Measurements from ENCODE around the gene CLVS2.
A peak's percentile ranks its signal among the peaks of the same experiment; 100 is the strongest.

CLVS2 gene

DNA sequence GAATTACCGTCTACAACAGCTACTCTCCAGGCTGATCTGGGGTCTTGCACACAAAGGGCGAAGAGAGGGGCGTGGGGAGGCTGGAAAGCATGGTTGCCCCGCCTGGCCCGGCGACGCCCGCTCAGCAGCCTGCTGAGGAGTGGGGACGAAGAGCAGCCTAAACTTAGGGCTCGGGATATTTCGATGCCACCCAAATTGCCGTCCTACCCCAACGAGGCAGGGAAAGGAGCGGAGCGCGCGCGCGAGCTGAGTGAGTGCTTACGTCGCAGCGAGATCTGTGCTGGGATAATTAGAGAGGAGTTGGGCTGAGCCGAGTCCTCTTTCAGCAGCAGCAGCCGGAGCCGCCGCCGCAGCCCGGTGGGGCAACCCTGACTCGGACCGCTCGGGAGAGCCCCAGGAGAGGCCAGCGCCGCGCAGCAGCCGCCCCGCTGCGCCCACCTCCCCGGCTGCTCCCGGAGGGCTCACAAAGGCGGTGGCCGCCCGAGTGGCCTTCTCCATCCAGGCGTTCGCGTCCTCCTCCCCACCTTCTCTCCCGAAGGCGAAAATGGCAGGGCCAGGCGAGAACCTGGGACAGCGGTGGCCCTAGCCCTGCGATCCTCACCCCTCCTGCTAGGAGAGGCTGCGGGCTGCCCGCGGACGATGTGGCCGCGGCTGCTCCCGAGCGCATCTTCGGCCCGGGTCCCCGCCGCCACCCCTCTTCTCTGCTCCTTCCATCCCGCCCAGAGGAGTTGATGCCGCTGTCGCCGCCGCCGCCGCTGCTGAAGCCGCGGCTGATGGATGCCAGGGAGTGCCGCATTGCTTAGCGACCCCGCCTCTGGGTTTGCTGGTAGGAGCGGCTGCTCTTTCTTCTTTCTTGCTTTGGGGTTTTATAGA is at the start of gene CLVS2:
CLVS2 (plus strand) TSS at position 315 of the 873 bp plus-strand sequence. CDS start 1,543 bp downstream, outside the sequence.
- DNase-seq (ENCODE audit: low spot score): peak; percentile 80

DNA sequence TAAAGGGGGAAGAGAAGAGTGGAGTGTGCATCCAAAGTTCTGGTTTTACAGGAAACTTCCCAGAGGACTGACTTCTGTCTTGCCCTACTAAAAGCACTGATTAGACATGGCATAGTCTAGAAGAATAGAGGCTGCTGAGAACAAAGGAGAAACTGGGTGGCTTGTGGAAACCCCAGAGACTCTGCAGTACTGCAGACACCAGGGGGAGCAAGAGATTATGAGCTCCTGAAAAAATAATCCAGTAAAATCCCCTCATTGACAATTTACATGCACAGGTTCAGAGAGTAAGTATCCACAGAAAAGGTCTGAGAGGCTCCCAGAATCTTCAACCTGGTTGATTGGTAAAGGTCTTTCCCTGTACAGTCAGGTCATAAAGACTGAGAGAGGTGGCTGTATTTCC is 48.7 kb upstream of the CLVS2 start:
- peak; percentile 48 for DNase-seq (ENCODE audit: low spot score)

DNA sequence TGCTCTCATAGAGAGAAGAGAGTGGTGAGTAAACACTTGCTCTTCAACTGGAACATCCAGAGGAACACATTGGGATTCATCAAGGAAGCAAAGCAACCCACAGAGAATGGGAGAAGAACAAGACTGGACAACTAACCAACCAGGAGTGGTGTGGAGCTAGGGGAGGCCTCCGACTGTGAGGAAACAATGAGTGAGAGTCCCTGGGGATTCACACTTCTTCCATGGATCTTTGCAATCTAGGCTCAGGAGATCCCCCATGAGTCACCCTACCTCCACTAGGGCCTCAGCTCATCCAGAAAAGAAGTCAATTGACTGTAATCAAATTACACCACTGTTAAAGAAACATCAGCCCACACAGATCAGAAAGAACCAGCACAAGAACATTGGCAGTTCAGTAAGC is 42.3 kb upstream of the CLVS2 start:
- DNase-seq (ENCODE audit: low spot score): no peak

- DNase-seq (ENCODE audit: low spot score): no peak
Observed at GRCh38 chr6:122956376-122956775, 39.7 kb upstream of the CLVS2 start.

- no peak for DNase-seq (ENCODE audit: low spot score)
Observed at GRCh38 chr6:122962000-122962624, 33.9 kb upstream of the CLVS2 start.

GRCh38 chr6:122969999-122970533 is 26.0 kb upstream of the CLVS2 start:
- DNase-seq (ENCODE audit: low spot score): no peak

- DNase-seq (ENCODE audit: low spot score): no peak
Observed at GRCh38 chr6:122977180-122977579, 18.9 kb upstream of the CLVS2 start.

GRCh38 chr6:122984393-122984792 is 11.6 kb upstream of the CLVS2 start:
- DNase-seq (ENCODE audit: low spot score): no peak

GRCh38 chr6:122994256-122994655 is 1.8 kb upstream of the CLVS2 start:
- no peak for DNase-seq (ENCODE audit: low spot score)

- DNase-seq (ENCODE audit: low spot score): no peak
Observed at GRCh38 chr6:122996794-122997505, 915 bp downstream of the CLVS2 start.

GRCh38 chr6:122997541-122998150 is 1.6 kb downstream of the CLVS2 start:
- no peak for DNase-seq (ENCODE audit: low spot score)

DNA sequence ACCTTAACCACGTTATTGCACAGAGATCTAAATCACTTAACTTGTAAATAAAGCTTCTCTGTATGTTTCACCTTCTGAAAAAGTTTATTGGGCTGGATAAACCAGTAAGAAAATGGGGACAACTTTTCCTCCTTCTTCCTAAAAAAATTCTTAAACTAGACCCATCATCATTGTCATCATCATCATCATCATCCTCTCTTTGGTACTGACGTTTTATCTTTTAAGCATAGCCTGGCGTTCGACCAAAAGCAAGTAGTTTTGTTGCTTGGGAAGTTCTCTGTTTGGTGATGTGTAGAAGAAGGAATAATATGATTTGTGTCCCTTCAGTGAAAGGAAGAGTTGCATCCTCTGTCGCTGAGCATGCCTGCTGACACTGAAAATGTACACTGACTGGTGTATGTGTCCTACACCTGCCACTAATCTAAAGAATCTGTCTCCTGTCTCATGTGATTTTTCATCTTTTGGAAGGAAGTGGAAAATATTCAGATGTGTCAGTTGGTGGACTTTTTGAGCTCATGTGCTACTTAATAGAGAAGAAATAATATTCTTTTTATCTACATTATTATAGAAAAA is 2.5 kb downstream of the CLVS2 start:
- DNase-seq (ENCODE audit: low spot score): no peak

DNA sequence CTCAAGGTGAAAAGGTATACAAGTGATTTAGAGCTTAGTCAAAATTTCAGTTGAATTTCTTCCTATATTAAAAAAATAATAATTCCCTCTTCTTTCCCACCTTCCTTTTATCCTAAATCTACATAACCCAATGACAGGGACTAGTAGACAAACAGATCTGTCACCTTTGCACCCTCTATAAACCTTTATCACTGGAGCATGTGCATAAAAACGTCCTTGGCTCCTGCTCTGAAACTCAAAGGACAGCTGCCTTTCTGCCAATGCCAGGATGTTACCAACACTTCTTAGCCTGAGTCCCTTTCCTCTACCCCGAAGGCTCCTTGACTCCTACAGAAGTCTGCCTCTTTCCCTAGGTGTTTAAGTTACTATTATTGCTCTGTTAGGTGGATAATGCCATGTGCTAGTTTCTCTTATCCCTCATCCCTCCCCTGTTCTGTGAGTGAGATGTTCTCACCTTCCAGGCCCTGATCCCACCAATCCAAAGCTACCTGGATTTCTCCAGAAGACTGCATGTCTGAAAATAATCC is 4.3 kb downstream of the CLVS2 start:
- no peak for DNase-seq (ENCODE audit: low spot score)

- no peak for DNase-seq (ENCODE audit: low spot score)
Observed at GRCh38 chr6:123001540-123001939, 5.5 kb downstream of the CLVS2 start.

DNA sequence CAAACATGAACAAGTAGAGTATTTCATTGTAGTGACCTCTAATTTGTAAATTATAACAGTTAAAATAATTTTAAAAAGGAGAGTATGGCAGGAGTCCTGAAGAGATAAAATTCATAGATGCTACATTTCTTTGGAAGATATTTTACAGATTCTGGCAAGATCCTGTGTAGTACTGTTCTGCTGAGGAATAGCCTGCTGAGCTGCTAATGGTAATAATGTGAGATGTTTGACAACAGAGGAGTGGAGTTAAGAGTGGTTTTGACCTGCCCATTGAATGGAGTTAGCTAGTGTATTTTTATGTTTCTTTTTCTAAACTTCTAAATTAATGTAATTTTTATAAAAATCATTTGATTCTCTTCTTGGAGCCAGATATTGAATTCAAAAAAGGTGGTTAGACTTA is 11.8 kb downstream of the CLVS2 start:
- DNase-seq (ENCODE audit: low spot score): no peak

GRCh38 chr6:123009059-123009458 is 13.0 kb downstream of the CLVS2 start:
- no peak for DNase-seq (ENCODE audit: low spot score)

- DNase-seq (ENCODE audit: low spot score): no peak
Observed at GRCh38 chr6:123014835-123015234, 18.8 kb downstream of the CLVS2 start.

DNA sequence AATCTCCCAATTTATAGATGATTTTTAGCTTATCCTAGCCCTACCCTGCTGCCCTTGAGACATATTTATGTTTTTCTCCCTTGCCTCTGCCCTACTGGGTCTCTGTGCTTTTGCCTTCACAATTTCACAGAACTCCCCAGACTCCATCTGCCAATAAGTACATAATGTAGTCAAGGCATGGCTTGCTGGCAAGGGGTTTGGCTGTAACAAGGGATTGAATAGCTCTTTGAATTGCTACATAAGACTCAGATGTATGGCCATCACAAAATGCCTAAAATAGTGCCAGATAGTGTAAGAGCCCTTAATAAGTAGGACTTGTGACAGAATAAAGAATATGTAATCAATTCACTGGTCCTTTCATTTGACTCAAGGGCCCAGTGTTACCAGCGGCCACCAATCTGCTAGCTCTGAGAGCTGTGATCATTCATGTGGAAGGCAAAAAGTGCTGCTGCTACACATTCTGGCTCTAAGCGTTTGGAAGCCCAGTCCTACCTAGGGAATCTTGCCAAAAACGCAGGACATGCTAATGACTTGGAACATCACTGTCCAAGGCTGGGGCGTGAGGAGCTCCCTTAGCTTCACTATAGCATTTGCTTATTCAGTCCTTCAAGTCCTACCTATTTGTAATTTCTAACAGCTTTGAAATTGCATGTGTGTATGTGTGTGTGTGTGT is 20.5 kb downstream of the CLVS2 start:
- DNase-seq (ENCODE audit: low spot score): peak; percentile 45

DNA sequence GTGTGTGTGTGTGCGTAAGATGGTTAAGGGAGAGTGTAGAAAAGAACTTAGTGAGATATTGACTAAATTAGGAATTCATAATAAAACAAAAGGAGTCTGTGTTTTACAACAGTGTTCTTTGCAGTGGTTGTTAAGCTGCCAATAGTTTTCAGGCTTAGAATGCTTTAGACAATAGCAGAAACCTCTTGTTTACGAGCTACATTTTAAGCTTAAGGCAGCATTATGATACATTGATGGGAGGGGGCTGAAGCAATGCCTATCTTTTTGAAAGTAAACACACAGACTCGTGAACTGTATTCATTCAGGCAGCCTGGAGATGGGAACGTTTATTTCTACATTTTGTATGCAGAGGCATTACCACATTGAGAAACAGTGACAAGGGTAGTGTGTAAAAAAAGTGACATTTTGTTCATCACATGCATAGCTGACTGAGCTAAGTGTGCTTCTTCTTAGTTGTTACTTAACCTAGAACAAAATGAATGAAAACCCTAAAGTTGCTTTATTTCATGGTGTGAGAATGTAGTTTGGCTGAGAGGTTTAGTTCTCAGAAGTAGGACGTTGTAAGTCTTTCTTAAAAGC is 21.2 kb downstream of the CLVS2 start:
- no peak for DNase-seq (ENCODE audit: low spot score)

- no peak for DNase-seq (ENCODE audit: low spot score)
Observed at GRCh38 chr6:123022975-123023374, 26.9 kb downstream of the CLVS2 start.

DNA sequence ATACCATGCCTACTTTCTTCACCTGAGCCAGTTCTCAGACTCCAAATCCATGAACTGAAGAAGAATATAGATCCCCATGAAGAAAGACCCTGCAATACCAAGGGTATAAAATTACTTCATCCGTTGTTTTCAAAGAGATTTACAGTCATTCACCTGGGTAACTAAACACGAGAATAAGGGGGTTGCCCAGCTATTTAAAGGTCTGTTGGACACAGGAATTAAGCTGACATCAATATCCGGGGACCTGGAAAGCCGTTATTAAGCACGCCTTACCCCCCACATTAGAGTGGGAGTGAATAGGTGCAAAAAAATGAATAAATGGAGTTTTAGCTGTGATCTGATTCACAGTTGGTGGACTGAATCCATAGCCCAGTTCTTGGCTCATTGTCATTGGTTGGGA is 28.9 kb downstream of the CLVS2 start:
- DNase-seq (ENCODE audit: low spot score): no peak
